Caki2 (cell line): ENCODE results near the gene RAD23B. TPM values are rescaled to one million over a fixed set of nuclear protein-coding genes. Genes with fewer than 3 reads are reported as not detected.

ENCODE experiments used
- DNase-seq: peaks from one replicate; pipeline ENCODE4 v3.0.0-alpha.2; 2015; ENCODE audit warnings: low read depth
- in situ Hi-C: cut with HindIII; loops from 2 replicates; pipeline ENCODE4 v1.10.0; 2016; ENCODE audit warnings: low sequenced_read_pairs, low pct_unique_long_range_greater_than_20kb, mixed read lengths
- total RNA-seq: library from RNA; depleted of rRNA; stranded (reverse); fragments of >200 nt; shearing (Covaris generic); gene quantifications from 2 replicates; pipeline ENCODE4 v1.2.3, GENCODE V29; 2014; ENCODE audit warnings: low replicate concordance; rRNA removed

The RAD23B gene
- total RNA-seq, 1 experiment from 2014 or later = 140 TPM

DNA sequence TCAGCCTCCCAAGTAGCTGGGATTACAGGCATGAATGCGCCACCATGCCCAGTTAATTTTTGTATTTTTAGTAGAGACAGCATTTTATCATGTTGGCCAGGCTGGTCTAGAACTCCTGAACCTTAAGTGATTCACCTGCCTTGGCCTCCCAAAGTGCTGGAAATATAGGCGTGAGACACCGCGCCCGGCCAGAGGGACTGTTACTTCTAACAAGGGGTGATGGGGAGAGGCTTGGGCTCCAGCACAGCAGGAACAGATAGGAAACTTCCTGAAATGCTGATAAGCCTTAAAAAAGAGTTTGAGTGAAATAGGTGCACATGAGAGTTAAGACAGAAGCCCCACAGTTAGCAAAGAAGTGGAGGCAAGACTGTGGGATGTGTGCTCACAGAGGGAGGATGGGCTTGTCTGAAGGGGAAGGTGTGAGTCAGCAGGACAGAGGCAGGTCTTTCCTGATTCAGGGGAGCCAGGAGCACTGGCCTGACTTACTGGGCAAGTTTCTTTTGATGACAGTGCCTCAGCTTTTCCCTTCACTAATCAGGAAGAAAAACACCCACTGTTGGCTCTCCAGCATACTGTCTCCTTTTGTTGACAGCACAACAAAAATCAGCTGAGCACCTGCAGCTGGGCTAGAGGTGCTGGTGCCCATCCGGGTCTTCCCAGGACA, 68.4 kb downstream of the RAD23B start:
- in situ Hi-C loops = no loop called here
- peak; percentile 18 for DNase-seq

GRCh38 chr9:107355394-107355793, 72.3 kb downstream of the RAD23B start:
- in situ Hi-C loops = no loop called here
- DNase-seq = no peak

GRCh38 chr9:107358986-107359385, 75.9 kb downstream of the RAD23B start:
- DNase-seq = no peak
- in situ Hi-C loops = no loop called here

GRCh38 chr9:107360098-107360497, 77.0 kb downstream of the RAD23B start:
- no peak for DNase-seq
- in situ Hi-C loops = no loop called here

DNA sequence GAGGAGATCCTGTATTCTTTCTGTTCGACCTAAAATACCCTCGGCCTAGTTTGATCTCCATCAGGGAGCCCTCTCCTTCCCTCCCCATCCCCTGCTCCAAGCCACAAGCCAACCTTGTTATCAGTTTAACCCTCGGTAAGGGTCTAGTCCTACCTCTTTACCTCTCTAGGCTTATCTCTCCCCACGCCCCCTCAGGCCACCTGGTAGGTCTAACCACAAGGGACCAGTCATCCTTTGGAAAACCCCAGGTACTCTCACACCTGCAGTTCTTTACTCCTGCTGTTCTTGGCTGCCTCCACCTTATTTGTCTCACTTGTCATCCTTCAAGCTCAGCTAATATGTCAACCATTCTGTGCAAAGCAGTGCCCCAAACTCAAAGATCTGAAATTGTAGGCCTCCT, 78.7 kb downstream of the RAD23B start:
- DNase-seq = no peak
- in situ Hi-C loops = no loop called here

DNA sequence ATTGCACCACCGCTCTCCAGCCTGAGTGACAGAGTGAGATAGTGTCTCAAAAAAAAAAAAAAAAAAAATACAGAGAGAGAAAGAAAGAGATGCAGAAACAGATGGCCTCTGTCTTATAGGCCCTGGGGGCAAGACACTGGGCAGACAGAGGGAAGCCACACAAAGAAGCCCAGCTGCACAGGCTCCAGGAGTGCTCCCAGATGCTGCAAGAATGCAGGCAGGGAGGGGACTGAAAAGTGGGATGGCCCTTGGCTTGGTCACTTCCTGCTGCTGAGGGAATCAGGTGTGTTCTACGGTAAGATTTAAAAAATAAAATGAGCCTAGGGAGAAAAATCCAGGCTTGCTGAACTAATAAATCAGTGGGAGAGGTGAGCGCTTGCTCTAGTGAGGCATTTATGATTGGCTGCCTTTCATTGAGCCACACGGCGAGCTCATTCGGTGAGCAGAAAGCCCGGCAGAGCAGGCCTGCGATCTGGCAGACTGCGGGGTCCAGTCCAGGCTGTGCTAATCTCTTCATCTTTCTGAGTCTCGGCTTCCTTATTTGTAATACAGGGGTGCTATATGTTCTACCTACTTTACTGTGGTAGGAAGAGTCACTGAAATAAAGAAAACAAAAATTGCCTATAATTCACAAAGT, 80.6 kb downstream of the RAD23B start:
- in situ Hi-C loops = no loop called here
- no peak for DNase-seq

- DNase-seq = peak; percentile 71
- in situ Hi-C loops = no loop called here
These were observed 84.8 kb downstream of the RAD23B start for GRCh38 chr9:107367727-107368502.

DNA sequence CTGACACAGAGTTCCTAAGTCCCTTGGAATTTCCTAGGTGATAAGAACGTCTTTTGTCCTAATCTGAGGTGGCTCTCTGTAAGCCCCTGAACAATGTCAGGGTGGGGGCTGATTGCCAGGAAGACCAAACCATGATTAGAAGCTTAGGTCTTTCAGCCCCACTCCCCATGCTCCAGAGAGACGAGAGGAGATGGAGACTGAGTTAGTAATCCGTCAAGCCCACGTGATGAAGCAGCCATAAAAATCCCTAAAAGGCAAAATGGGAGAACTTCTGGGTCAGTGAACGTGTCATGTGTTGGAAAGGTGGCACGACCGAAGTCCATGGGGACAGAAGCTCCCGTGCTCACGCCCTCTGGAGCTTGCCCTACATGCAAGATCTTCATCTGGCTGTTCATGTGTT, 85.6 kb downstream of the RAD23B start:
- DNase-seq = no peak
- in situ Hi-C loops = no loop called here

- DNase-seq = no peak
- in situ Hi-C loops = no loop called here
These were observed 90.7 kb downstream of the RAD23B start for GRCh38 chr9:107373809-107374208.

DNA sequence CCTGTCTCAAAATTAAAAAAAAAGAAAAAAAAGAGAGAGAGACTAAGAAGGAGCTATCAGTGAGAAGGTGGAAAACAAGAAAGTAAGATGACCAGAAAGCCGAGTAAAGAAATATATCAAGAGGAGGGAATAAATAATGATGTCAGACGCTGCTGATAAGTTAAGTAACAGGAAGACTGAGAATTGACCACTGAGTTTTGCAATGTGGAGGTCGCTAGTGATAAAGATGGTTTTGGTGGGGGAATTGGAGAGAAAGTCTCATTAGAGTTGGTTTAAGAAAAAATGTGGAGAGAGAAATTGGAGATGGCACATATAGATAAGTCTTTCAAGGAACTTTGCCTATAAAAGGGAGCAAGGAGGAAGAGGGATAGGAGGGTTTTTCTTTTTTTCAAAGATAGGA, 91.9 kb downstream of the RAD23B start:
- in situ Hi-C loops = no loop called here
- DNase-seq = no peak

- in situ Hi-C loops = no loop called here
- DNase-seq = no peak
These were observed 92.7 kb downstream of the RAD23B start for GRCh38 chr9:107375651-107376369.

- in situ Hi-C loops = no loop called here
These were observed 94.9 kb downstream of the RAD23B start for GRCh38 chr9:107378006-107378405.

More at GRCh38 chr9:107378006-107378405, 94.9 kb downstream of the RAD23B start:
- no peak for DNase-seq

Other genes with a start within 250 kb of the RAD23B start
- gene KLF4, start 206.5 kb downstream of the RAD23B start, total RNA-seq = 3.5 and 8.0 TPM in 2 replicates